Ishikawa (cell line): ENCODE data around the gene GMPR.

Experiments used
- CEBPB ChIP-seq: IDR thresholded peaks from 2 replicates; pipeline ENCODE4 v1.6.1; 2012
- CREB1 ChIP-seq: IDR thresholded peaks from 2 replicates; pipeline ENCODE4 v1.6.1; 2012; ENCODE audit warnings: low read depth
- EGR1 ChIP-seq: IDR thresholded peaks from 2 replicates; pipeline ENCODE4 v1.6.1; 2012
- EP300 ChIP-seq: IDR thresholded peaks from 2 replicates; pipeline ENCODE4 v1.6.1; 2012; ENCODE audit warnings: borderline replicate concordance
- FOXM1 ChIP-seq: IDR thresholded peaks from 2 replicates; pipeline ENCODE4 v1.6.1; 2012; ENCODE audit warnings: low read depth, borderline replicate concordance
- MAX ChIP-seq: IDR thresholded peaks from 2 replicates; pipeline ENCODE4 v1.6.1; 2012
- NFIC ChIP-seq: IDR thresholded peaks from 2 replicates; pipeline ENCODE4 v1.6.1; 2012
- RAD21 ChIP-seq: IDR thresholded peaks from 2 replicates; pipeline ENCODE4 v1.6.1; 2012; ENCODE audit warnings: low read depth
- TAF1 ChIP-seq: IDR thresholded peaks from 2 replicates; pipeline ENCODE4 v1.6.1; 2012; ENCODE audit warnings: low read depth, mild to moderate bottlenecking
- TCF12 ChIP-seq: IDR thresholded peaks from 2 replicates; pipeline ENCODE4 v1.6.1; 2012; ENCODE audit warnings: low read depth
- TEAD4 ChIP-seq: IDR thresholded peaks from 2 replicates; pipeline ENCODE4 v1.6.1; 2012
- USF1 ChIP-seq: IDR thresholded peaks from 2 replicates; pipeline ENCODE4 v1.6.1; 2012
- YY1 ChIP-seq: IDR thresholded peaks from 2 replicates; pipeline ENCODE4 v1.6.1; 2012; ENCODE audit warnings: low read depth
- ZBTB7A ChIP-seq: IDR thresholded peaks from 2 replicates; pipeline ENCODE4 v1.6.1; 2012; ENCODE audit warnings: low read depth
- TF ChIP-seq, protein P1 (sequence below): IDR thresholded peaks from 2 replicates; pipeline ENCODE4 v1.6.1; 2012; ENCODE audit warnings: low read depth, mild to moderate bottlenecking

The GMPR gene

GRCh38 chr6:16282370-16282769, 44.0 kb downstream of the GMPR start:
- no peak for TF ChIP-seq TCF12
- TF ChIP-seq CEBPB: no peak
- no peak for TF ChIP-seq FOXM1
- no peak for TF ChIP-seq YY1
- TF ChIP-seq ZBTB7A: no peak
- TF ChIP-seq RAD21: no peak
- TF ChIP-seq USF1: no peak
- no peak for TF ChIP-seq CREB1
- no peak for TF ChIP-seq TEAD4
- TF ChIP-seq TAF1: no peak
- no peak for TF ChIP-seq EP300
- TF ChIP-seq MAX: no peak
- TF ChIP-seq NFIC: no peak

- TF ChIP-seq MAX (no peak), YY1 (no peak), CREB1 (no peak), EGR1 (no peak), ZBTB7A (no peak), EP300 (no peak), TCF12 (no peak), CEBPB (no peak), USF1 (no peak), TEAD4 (no peak), TAF1 (no peak), NFIC (no peak), RAD21 (no peak)
- TF ChIP-seq, protein P1, sequence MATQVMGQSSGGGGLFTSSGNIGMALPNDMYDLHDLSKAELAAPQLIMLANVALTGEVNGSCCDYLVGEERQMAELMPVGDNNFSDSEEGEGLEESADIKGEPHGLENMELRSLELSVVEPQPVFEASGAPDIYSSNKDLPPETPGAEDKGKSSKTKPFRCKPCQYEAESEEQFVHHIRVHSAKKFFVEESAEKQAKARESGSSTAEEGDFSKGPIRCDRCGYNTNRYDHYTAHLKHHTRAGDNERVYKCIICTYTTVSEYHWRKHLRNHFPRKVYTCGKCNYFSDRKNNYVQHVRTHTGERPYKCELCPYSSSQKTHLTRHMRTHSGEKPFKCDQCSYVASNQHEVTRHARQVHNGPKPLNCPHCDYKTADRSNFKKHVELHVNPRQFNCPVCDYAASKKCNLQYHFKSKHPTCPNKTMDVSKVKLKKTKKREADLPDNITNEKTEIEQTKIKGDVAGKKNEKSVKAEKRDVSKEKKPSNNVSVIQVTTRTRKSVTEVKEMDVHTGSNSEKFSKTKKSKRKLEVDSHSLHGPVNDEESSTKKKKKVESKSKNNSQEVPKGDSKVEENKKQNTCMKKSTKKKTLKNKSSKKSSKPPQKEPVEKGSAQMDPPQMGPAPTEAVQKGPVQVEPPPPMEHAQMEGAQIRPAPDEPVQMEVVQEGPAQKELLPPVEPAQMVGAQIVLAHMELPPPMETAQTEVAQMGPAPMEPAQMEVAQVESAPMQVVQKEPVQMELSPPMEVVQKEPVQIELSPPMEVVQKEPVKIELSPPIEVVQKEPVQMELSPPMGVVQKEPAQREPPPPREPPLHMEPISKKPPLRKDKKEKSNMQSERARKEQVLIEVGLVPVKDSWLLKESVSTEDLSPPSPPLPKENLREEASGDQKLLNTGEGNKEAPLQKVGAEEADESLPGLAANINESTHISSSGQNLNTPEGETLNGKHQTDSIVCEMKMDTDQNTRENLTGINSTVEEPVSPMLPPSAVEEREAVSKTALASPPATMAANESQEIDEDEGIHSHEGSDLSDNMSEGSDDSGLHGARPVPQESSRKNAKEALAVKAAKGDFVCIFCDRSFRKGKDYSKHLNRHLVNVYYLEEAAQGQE: no peak
These were observed 46.1 kb downstream of the GMPR start for GRCh38 chr6:16284472-16284871.

- TF ChIP-seq RAD21 (no peak), USF1 (no peak), TAF1 (no peak), ZBTB7A (no peak), CREB1 (no peak), EP300 (no peak), YY1 (no peak), NFIC (no peak), TCF12 (no peak), FOXM1 (no peak), TEAD4 (no peak)
- TF ChIP-seq, protein P1: no peak
These were observed 47.2 kb downstream of the GMPR start for GRCh38 chr6:16285467-16286150.

DNA sequence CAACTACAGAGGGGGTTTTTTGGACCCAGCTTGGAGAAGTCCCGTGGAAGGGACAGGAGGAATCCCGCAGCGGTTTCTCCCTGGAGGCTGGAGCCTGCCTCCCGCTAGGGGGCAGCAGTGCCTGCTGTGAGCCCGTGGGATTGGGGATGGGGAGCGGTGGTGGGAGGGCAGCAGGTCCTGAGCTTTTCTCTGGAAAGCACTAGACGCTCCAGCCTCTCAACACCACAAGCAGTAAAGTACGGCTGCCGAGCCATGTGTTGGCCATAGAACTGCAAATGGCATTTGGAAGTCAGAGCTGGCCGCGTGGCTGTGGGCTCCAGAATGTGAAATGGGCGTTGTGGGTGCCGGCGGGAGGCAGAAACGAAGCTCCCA, 47.8 kb downstream of the GMPR start:
- TF ChIP-seq RAD21 (peak; percentile 59), YY1 (no peak)

GRCh38 chr6:16288163-16288562, 49.8 kb downstream of the GMPR start:
- TF ChIP-seq NFIC (no peak), CREB1 (no peak), ZBTB7A (no peak), RAD21 (no peak), EGR1 (no peak)

DNA sequence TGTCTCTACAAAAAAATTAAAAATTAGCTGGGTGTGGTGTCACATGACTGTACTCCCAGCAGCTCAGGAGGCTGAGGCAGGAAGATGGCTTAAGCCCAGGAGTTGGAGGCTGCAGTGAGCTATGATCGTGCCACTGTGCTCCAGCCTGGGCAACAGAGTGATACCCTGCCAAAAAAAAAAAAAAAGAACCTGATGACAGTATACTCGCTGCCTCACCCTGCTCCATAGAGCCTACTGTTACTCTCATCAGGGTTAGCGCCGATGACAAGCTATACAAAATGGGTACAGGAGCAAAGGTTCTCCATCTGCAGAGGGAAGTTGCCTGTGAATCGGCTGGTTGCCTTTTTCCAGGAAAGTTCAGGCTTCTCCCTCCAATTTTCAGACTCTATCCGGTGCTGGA, 53.4 kb downstream of the GMPR start:
- no peak for TF ChIP-seq EP300
- TF ChIP-seq FOXM1: no peak
- TF ChIP-seq, protein P1: no peak
- TF ChIP-seq TAF1: no peak
- no peak for TF ChIP-seq NFIC
- TF ChIP-seq TCF12: no peak
- TF ChIP-seq ZBTB7A: no peak
- no peak for TF ChIP-seq YY1
- TF ChIP-seq MAX: no peak
- no peak for TF ChIP-seq EGR1
- no peak for TF ChIP-seq TEAD4
- no peak for TF ChIP-seq CEBPB
- no peak for TF ChIP-seq RAD21
